ENCODE results near the gene TMEM151B.

Gene TMEM151B

GRCh38 chr6:44268095-44268628 is 2.1 kb upstream of the TMEM151B start:
- peaks cover 42% of the 10 kb centered on the region for H3K27me3 ChIP-seq (replicated peaks; ENCODE audit: insufficient read depth, low read length)
- peaks cover 15% of the 10 kb centered on the region for H3K4me1 ChIP-seq (ENCODE audit: low read length)
- no peak overlapping the region for H3K4me3 ChIP-seq (ENCODE audit: low read length)
- H3F3A ChIP-seq (ENCODE audit: insufficient read depth, low read length) = peaks cover 34% of the 10 kb centered on the region
- TF ChIP-seq CTCF (IDR thresholded peaks at IDR 0.05; ENCODE audit: low read length) = peak; percentile 93
- no peak for TF ChIP-seq EZH2 (optimal IDR thresholded peaks at IDR 0.05; ENCODE audit: low read depth, low read length)
- no peak for TF ChIP-seq EZH2phosphoT487 (IDR thresholded peaks at IDR 0.05; ENCODE audit: low read length)
- no peak overlapping the region for H2AFZ ChIP-seq (ENCODE audit: low read length)
- H3K9me2 ChIP-seq (replicated peaks; ENCODE audit: insufficient read depth, low read length) = no peaks in the 10 kb centered on the region
- no peaks in the 10 kb centered on the region for H3K9me3 ChIP-seq (replicated peaks; ENCODE audit: insufficient read depth, low read length)
- DNase-seq = peak; percentile 57
- H3K36me3 ChIP-seq (replicated peaks; ENCODE audit: insufficient read depth, low read length) = no peaks in the 10 kb centered on the region
- peaks cover 20% of the 10 kb centered on the region for H3K79me2 ChIP-seq (ENCODE audit: low read length)
- H3K9ac ChIP-seq (ENCODE audit: low read length) = no peak overlapping the region
- no peaks in the 10 kb centered on the region for H4K20me1 ChIP-seq (ENCODE audit: insufficient read depth, low read length)
- H3K4me2 ChIP-seq (ENCODE audit: low read depth, low read length) = no peak overlapping the region
- no peak overlapping the region for H3K27ac ChIP-seq (ENCODE audit: low read length)

GRCh38 chr6:44269178-44269920 is 901 bp upstream of the TMEM151B start:
- DNase-seq = no peak
- Histone ChIP-seq H3K9ac (ENCODE audit: low read length) (no peak overlapping the region), H3K4me1 (ENCODE audit: low read length) (peaks cover 15% of the 10 kb centered on the region), H2AFZ (ENCODE audit: low read length) (no peak overlapping the region), H3K9me2 (replicated peaks; ENCODE audit: insufficient read depth, low read length) (no peaks in the 10 kb centered on the region), H3K36me3 (replicated peaks; ENCODE audit: insufficient read depth, low read length) (no peaks in the 10 kb centered on the region), H3F3A (ENCODE audit: insufficient read depth, low read length) (peaks cover 23% of the 10 kb centered on the region), H3K27ac (ENCODE audit: low read length) (no peak overlapping the region), H3K9me3 (replicated peaks; ENCODE audit: insufficient read depth, low read length) (no peaks in the 10 kb centered on the region), H3K79me2 (ENCODE audit: low read length) (peaks cover 8% of the 10 kb centered on the region), H3K27me3 (replicated peaks; ENCODE audit: insufficient read depth, low read length) (peaks cover 52% of the 10 kb centered on the region), H4K20me1 (ENCODE audit: insufficient read depth, low read length) (no peaks in the 10 kb centered on the region), H3K4me2 (ENCODE audit: low read depth, low read length) (no peak overlapping the region), H3K4me3 (ENCODE audit: low read length) (no peak overlapping the region)
- TF ChIP-seq EZH2 (optimal IDR thresholded peaks at IDR 0.05; ENCODE audit: low read depth, low read length) = no peak
- TF ChIP-seq EZH2phosphoT487 (IDR thresholded peaks at IDR 0.05; ENCODE audit: low read length) = no peak
- no peak for TF ChIP-seq CTCF (IDR thresholded peaks at IDR 0.05; ENCODE audit: low read length)

- Histone ChIP-seq H3K36me3 (replicated peaks; ENCODE audit: insufficient read depth, low read length) (no peaks in the 10 kb centered on the region), H3K4me1 (ENCODE audit: low read length) (peaks cover 14% of the 10 kb centered on the region), H2AFZ (ENCODE audit: low read length) (no peak overlapping the region), H3K9me3 (replicated peaks; ENCODE audit: insufficient read depth, low read length) (no peaks in the 10 kb centered on the region), H3K4me2 (ENCODE audit: low read depth, low read length) (no peak overlapping the region), H3K4me3 (ENCODE audit: low read length) (no peak overlapping the region), H3K27ac (ENCODE audit: low read length) (no peak overlapping the region), H3K79me2 (ENCODE audit: low read length) (no peaks in the 10 kb centered on the region), H3K27me3 (replicated peaks; ENCODE audit: insufficient read depth, low read length) (peaks cover 54% of the 10 kb centered on the region), H4K20me1 (ENCODE audit: insufficient read depth, low read length) (no peaks in the 10 kb centered on the region), H3F3A (ENCODE audit: insufficient read depth, low read length) (peaks cover 13% of the 10 kb centered on the region), H3K9ac (ENCODE audit: low read length) (no peak overlapping the region), H3K9me2 (replicated peaks; ENCODE audit: insufficient read depth, low read length) (no peaks in the 10 kb centered on the region)
- no peak for DNase-seq
- no peak for TF ChIP-seq CTCF (IDR thresholded peaks at IDR 0.05; ENCODE audit: low read length)
- TF ChIP-seq EZH2 (optimal IDR thresholded peaks at IDR 0.05; ENCODE audit: low read depth, low read length) = no peak
- TF ChIP-seq EZH2phosphoT487 (IDR thresholded peaks at IDR 0.05; ENCODE audit: low read length) = no peak
Observed at GRCh38 chr6:44270526-44271405, 516 bp downstream of the TMEM151B start.

Measured in MM.1S (cell line).